ENCODE data around the gene ADGRD1.

Gene ADGRD1

DNA sequence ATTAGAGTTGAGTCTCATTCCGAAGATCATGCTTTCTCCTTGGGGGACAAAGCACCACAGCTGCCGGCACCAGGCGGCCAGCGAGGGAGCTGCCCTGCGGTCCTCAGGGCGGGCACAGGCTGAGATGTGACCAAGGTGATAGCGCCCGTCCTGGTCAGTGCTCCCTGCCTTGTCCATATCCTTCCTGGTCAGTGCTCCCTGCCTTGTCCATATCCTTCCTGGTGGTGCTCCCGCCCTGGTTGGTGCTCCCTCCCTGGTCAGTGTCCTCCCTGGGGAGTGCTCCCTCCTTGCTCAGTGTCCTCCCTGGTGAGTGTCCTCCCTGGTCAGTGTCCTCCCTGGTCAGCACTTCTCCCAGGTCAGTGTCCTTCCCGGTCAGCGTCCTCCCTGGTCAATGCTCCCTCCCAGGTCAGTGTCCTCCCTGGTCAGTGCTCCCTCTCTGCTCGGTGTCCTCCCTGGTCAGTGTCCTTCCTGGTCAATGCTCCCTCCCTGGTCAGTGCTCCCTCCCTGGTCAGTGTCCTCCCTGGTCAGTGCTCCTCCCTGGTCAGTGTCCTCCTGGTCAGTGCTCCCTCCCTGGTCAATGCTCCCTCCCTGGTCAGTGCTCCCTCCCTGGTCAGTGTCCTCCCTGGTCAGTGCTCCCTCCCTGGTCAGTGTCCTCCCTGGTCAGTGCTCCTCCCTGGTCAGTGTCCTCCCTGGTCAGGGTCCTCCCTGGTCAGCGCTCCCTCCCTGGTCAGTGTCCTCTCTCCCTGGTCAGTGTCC lies 92.2 kb downstream of the ADGRD1 start:
- TF ChIP-seq POLR2AphosphoS5 (IDR thresholded peaks at IDR 0.05; ENCODE audit: low read depth, low read length) (no peak), TAF1 (IDR thresholded peaks at IDR 0.05; ENCODE audit: borderline replicate concordance, insufficient read depth, low read length) (no peak), SIN3A (IDR thresholded peaks at IDR 0.05; ENCODE audit: borderline replicate concordance, insufficient read depth, low read length) (no peak), FOXP2 (optimal IDR thresholded peaks at IDR 0.05; ENCODE audit: borderline replicate concordance, extremely low read depth, extremely low read length, insufficient read depth) (no peak)
- TF ChIP-seq, protein P1, sequence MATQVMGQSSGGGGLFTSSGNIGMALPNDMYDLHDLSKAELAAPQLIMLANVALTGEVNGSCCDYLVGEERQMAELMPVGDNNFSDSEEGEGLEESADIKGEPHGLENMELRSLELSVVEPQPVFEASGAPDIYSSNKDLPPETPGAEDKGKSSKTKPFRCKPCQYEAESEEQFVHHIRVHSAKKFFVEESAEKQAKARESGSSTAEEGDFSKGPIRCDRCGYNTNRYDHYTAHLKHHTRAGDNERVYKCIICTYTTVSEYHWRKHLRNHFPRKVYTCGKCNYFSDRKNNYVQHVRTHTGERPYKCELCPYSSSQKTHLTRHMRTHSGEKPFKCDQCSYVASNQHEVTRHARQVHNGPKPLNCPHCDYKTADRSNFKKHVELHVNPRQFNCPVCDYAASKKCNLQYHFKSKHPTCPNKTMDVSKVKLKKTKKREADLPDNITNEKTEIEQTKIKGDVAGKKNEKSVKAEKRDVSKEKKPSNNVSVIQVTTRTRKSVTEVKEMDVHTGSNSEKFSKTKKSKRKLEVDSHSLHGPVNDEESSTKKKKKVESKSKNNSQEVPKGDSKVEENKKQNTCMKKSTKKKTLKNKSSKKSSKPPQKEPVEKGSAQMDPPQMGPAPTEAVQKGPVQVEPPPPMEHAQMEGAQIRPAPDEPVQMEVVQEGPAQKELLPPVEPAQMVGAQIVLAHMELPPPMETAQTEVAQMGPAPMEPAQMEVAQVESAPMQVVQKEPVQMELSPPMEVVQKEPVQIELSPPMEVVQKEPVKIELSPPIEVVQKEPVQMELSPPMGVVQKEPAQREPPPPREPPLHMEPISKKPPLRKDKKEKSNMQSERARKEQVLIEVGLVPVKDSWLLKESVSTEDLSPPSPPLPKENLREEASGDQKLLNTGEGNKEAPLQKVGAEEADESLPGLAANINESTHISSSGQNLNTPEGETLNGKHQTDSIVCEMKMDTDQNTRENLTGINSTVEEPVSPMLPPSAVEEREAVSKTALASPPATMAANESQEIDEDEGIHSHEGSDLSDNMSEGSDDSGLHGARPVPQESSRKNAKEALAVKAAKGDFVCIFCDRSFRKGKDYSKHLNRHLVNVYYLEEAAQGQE (IDR thresholded peaks at IDR 0.05; ENCODE audit: insufficient read depth in 1 of 2, low read depth in 2 of 2, low read length in 2 of 2): no peak

DNA sequence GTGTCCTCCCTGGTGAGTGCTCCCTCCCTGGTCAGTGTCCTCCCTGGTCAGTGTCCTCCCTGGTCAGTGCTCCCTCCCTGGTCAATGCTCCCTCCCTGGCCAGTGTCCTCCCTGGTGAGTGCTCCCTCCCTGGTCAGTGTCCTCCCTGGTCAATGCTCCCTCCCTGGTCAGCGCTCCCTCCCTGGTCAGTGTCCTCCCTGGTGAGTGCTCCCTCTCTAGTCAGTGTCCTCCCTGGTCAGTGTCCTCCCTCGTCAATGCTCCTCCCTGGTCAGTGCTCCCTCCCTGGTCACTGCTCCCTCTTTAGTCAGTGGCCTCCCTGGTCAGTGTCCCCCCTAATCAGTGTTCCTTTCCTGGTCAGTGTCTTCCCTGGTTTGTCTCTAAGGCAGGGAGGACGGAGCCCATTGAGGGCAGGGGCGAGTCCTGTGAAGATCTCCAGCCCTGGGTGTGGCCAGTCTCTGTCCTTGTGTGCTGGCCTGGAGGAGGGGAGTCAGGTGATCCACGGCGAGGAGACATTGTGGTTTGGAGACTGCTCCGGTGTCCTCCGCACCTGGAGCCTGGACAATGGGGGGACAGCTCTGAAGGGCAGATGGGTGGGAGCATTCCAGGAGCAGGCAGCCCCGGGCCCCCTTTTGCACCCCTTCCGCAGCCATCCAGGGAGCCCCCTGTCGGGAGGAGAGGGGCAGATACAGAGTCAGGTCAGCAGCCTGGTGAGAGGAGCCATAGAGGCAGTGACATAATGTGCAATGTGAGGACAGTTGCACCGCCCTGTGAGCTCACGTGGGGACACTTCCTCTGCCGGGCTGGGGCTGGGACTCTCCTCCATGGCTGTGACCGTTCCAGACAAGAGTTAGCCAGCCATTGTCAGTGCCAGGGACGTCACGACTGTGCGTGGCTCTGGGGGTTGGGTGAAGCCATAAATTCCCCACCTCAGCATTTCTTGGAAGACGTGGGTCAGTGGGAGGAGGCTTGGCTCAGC lies 93.4 kb downstream of the ADGRD1 start:
- no peak for TF ChIP-seq TAF1 (IDR thresholded peaks at IDR 0.05; ENCODE audit: borderline replicate concordance, insufficient read depth, low read length)
- TF ChIP-seq, protein P1 (IDR thresholded peaks at IDR 0.05; ENCODE audit: insufficient read depth in 1 of 2, low read depth in 2 of 2, low read length in 2 of 2): no peak
- TF ChIP-seq SIN3A (IDR thresholded peaks at IDR 0.05; ENCODE audit: borderline replicate concordance, insufficient read depth, low read length): no peak
- TF ChIP-seq FOXP2 (optimal IDR thresholded peaks at IDR 0.05; ENCODE audit: borderline replicate concordance, extremely low read depth, extremely low read length, insufficient read depth): no peak
- TF ChIP-seq POLR2AphosphoS5 (IDR thresholded peaks at IDR 0.05; ENCODE audit: low read depth, low read length): no peak

DNA sequence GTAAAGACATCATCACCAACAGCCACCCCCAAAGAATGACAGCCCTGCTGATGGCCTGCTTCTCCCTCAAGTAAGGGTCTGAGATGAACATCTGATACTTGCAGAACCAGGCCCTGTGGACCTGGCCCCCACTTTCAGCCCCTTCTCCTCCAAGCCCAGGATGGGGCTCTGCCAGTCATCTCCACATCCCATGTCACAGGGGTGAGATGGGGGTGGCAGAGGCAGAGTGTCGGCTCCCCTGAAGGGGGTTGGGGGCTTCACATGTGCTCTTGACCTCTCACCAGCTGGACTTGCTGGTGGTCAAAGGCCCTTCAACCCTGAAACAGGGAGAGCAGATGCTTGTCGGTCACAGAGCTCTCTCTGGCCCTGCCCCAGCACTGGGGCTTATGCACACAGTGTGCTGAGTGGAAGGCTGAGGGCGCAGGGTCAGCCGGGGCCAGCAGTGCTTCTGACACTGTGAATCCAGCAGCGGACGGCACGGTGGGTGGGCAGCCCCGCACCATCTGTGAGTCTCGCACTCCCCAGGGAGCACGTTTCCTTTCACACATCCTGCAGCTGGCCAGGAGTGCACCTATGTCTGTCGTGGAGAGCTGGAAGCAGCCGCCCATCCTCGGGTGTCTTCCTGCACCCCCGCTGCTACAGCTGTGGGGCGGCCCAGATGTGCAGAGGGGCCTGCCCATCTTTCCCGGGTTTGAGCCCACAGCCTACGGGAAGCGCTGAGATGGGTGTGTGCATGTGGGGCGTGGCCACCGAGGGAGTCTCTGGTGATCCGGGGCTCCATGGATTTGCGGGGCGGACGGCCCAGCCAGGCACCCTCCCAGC lies 94.3 kb downstream of the ADGRD1 start:
- TF ChIP-seq SIN3A (IDR thresholded peaks at IDR 0.05; ENCODE audit: borderline replicate concordance, insufficient read depth, low read length) (no peak), POLR2AphosphoS5 (IDR thresholded peaks at IDR 0.05; ENCODE audit: low read depth, low read length) (no peak), TAF1 (IDR thresholded peaks at IDR 0.05; ENCODE audit: borderline replicate concordance, insufficient read depth, low read length) (no peak), FOXP2 (optimal IDR thresholded peaks at IDR 0.05; ENCODE audit: borderline replicate concordance, extremely low read depth, extremely low read length, insufficient read depth) (no peak)
- TF ChIP-seq, protein P1 (IDR thresholded peaks at IDR 0.05; ENCODE audit: insufficient read depth in 1 of 2, low read depth in 2 of 2, low read length in 2 of 2): no peak

DNA sequence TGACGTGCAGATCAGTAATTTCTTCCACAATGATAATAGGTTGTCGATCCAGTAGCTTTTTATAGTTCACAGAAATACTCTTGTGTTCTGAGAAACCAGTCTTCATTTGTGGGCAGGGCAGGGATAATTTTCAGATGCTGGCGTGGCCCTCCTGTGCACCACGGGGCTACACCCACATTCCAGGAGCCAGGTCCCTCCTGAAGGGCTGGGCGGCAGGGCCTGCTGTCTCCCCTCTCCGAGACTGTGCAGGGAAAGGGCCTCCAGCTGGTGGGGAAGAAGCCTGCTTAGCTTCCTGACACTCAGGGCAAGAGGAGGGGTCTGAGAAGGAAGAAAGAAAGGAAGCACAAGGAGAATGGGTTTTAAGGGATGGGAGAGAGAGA lies 94.9 kb downstream of the ADGRD1 start:
- TF ChIP-seq POLR2AphosphoS5 (IDR thresholded peaks at IDR 0.05; ENCODE audit: low read depth, low read length): no peak
- TF ChIP-seq SIN3A (IDR thresholded peaks at IDR 0.05; ENCODE audit: borderline replicate concordance, insufficient read depth, low read length): no peak
- no peak for TF ChIP-seq TAF1 (IDR thresholded peaks at IDR 0.05; ENCODE audit: borderline replicate concordance, insufficient read depth, low read length)
- TF ChIP-seq FOXP2 (optimal IDR thresholded peaks at IDR 0.05; ENCODE audit: borderline replicate concordance, extremely low read depth, extremely low read length, insufficient read depth): no peak
- TF ChIP-seq, protein P1 (IDR thresholded peaks at IDR 0.05; ENCODE audit: insufficient read depth in 1 of 2, low read depth in 2 of 2, low read length in 2 of 2): no peak

Data from PFSK-1 (cell line).